Endothelial cell of umbilical vein (primary cell): ENCODE results near the gene KRTAP2-3. TPM values are rescaled to one million over a fixed set of nuclear protein-coding genes. Genes with fewer than 3 reads are reported as not detected.

Source experiments
- BruUV-seq: library from RNA; stranded (reverse); fragments of 400-500 nt; replicated peaks from 2 replicates; lab custom pipeline; 2021; lab: Mats Ljungman, UMichigan
- CTCF ChIA-PET: fragments of 300-600, 350-600 bp; sonication (Branson Sonifier 250); formaldehyde crosslinking; loops from one replicate; lab custom pipeline; 2021; ENCODE audit warnings: antibody characterized with exemption, inconsistent platforms; lab: Charles Lee
- POLR2A ChIA-PET: fragments of 300-600, 350-600 bp; sonication (Branson Sonifier 250); formaldehyde crosslinking; loops from one replicate; lab custom pipeline; 2021; ENCODE audit warnings: antibody characterized with exemption, inconsistent platforms; lab: Charles Lee
- DNase-seq: peaks from one replicate; pipeline ENCODE4 v3.0.0-alpha.2; 2011; ENCODE audit warnings: low read depth, low spot score
- FAIRE-seq: peaks from 2 replicates; lab custom pipeline; 2011; peaks lifted over from hg19 to GRCh38; lab: Jason Lieb, UNC
- H2AFZ ChIP-seq: 2 replicates; pipeline ENCODE4 v1.6.0; 2012; ENCODE audit warnings: low read depth, low read length, control low read depth, inconsistent platforms
- H3K27ac ChIP-seq: 2 replicates; pipeline ENCODE4 v1.5.1; 2011; ENCODE audit warnings: low read depth, mild to moderate bottlenecking, control low read depth, low read length, moderate library complexity; ENCODE audit not compliant: insufficient read depth
- H3K27me3 ChIP-seq, 2 experiments: 2 replicates each; pipeline versions ENCODE4 v1.6.0 to v1.6.1; 2011; ENCODE audit warnings: low read length in 2 of 2, mixed read lengths in 1 of 2; ENCODE audit not compliant: control insufficient read depth in 2 of 2, insufficient read depth in 2 of 2
- H3K36me3 ChIP-seq, 2 experiments: 2 replicates in 1 of 2; 3 replicates in 1 of 2; pipeline ENCODE4 v1.5.1; 2011; ENCODE audit warnings: low read length in 2 of 2, mild to moderate bottlenecking in 1 of 2, moderate library complexity in 1 of 2; ENCODE audit not compliant: control insufficient read depth in 2 of 2, insufficient read depth in 2 of 2; ENCODE audit errors: extremely low read depth in 1 of 2
- H3K4me1 ChIP-seq: 3 replicates; pipeline ENCODE4 v1.5.1; 2011; ENCODE audit warnings: mild to moderate bottlenecking, low read length; ENCODE audit not compliant: control insufficient read depth, insufficient read depth; ENCODE audit errors: extremely low read depth
- H3K4me2 ChIP-seq: 2 replicates; pipeline ENCODE4 v1.6.1; 2011; ENCODE audit warnings: low read length, control low read depth, mixed read lengths; ENCODE audit not compliant: insufficient read depth
- H3K4me3 ChIP-seq, 3 experiments: fragments of 200-600 bp in 1 of 3; sonication (generic), shearing (Covaris generic) in 1 of 3; replicated peaks in 1 of 3; 2 replicates each; pipeline ENCODE4 v1.5.1; 2011 to 2016; ENCODE audit warnings: control low read depth in 3 of 3, low read length in 3 of 3, mild to moderate bottlenecking in 2 of 3, inconsistent platforms in 1 of 3, low read depth in 1 of 3, moderate library complexity in 1 of 3; ENCODE audit not compliant: insufficient read depth in 1 of 3
- H3K79me2 ChIP-seq: 2 replicates; pipeline ENCODE4 v1.6.0; 2012; ENCODE audit warnings: low read length, inconsistent platforms; ENCODE audit not compliant: control insufficient read depth, insufficient read depth
- H3K9ac ChIP-seq: replicated peaks from 2 replicates; pipeline ENCODE3; 2011; ENCODE audit warnings: low read length, control low read depth; ENCODE audit not compliant: insufficient read depth; ENCODE audit errors: extremely low read depth
- H3K9me1 ChIP-seq: replicated peaks from 3 replicates; pipeline ENCODE4 v1.6.0; 2011; ENCODE audit warnings: mild to moderate bottlenecking, low read length; ENCODE audit not compliant: control insufficient read depth, insufficient read depth; ENCODE audit errors: extremely low read depth
- H3K9me3 ChIP-seq: replicated peaks from 2 replicates; pipeline ENCODE4 v1.5.1; 2012; ENCODE audit warnings: low read length, inconsistent platforms; ENCODE audit not compliant: control insufficient read depth, insufficient read depth
- H4K20me1 ChIP-seq: replicated peaks from 2 replicates; pipeline ENCODE3; 2011; ENCODE audit warnings: mild to moderate bottlenecking, low read length; ENCODE audit not compliant: control insufficient read depth, insufficient read depth; ENCODE audit errors: extremely low read depth
- EZH2 ChIP-seq: IDR thresholded peaks from 2 replicates; pipeline ENCODE4 v1.6.1; 2012; ENCODE audit warnings: borderline replicate concordance, low read depth, mild to moderate bottlenecking, moderate library complexity, low read length, inconsistent platforms; ENCODE audit not compliant: severe bottlenecking
- FOS ChIP-seq: IDR thresholded peaks from 2 replicates; pipeline ENCODE4 v1.6.1; 2011; ENCODE audit warnings: mild to moderate bottlenecking, low read length, moderate library complexity, borderline replicate concordance; ENCODE audit not compliant: insufficient read depth
- GATA2 ChIP-seq: IDR thresholded peaks from 2 replicates; pipeline ENCODE4 v1.7.0; 2011; ENCODE audit warnings: low read depth, mild to moderate bottlenecking, moderate library complexity, mixed read lengths, low read length; ENCODE audit not compliant: insufficient read length, insufficient read depth
- JUN ChIP-seq: IDR thresholded peaks from 2 replicates; pipeline ENCODE4 v1.6.1; 2011; ENCODE audit warnings: borderline replicate concordance, low read depth; ENCODE audit not compliant: insufficient read length, insufficient read depth
- MYC ChIP-seq: IDR thresholded peaks from one replicate; pipeline ENCODE4 v1.6.1; 2011; ENCODE audit warnings: mild to moderate bottlenecking, low read depth, low read length
- POLR2A ChIP-seq: IDR thresholded peaks from 2 replicates; pipeline ENCODE4 v1.6.1; 2012; ENCODE audit warnings: low read depth, mild to moderate bottlenecking, control low read depth, low read length
- POLR2AphosphoS5 ChIP-seq: IDR thresholded peaks from 2 replicates; pipeline ENCODE4 v1.6.1; 2012; ENCODE audit warnings: low read depth, mild to moderate bottlenecking, control low read depth, low read length, moderate library complexity; ENCODE audit not compliant: insufficient read depth
- dilution Hi-C: fragments of 300-500 bp; cut with MboI; formaldehyde crosslinking; loops from one replicate; pipeline ENCODE4 v1.15.0; 2019; ENCODE audit warnings: low sequenced_read_pairs; ENCODE audit not compliant: extremely low pct_ligation_motif_present
- intact Hi-C: fragments of 100-400 bp; cut with micrococcal nuclease; formaldehyde crosslinking; loops from one replicate; pipeline ENCODE4 v1.10.0; 2022
- polyA plus RNA-seq, 4 experiments: library from polyadenylated mRNA; depleted of rRNA in 3 of 4; stranded (reverse) in 3 of 4; unstranded in 1 of 4; fragments of >200 nt; gene quantifications; 2 replicates each; pipeline versions ENCODE4 v1.2.1 to v1.2.3, GENCODE V29; 2011 to 2012; ENCODE audit warnings: missing spikeins in 1 of 4
- total RNA-seq: library from RNA; stranded (reverse); gene quantifications from 2 replicates; pipeline ENCODE4 v1.2.3, GENCODE V29; 2021
- TF ChIP-seq, protein P1 (sequence below), 2 donors: IDR thresholded peaks; 1 replicate in 1 of 2; 2 replicates in 1 of 2; pipeline ENCODE4 v1.5.1; 2011; ENCODE audit warnings: low read length in 2 of 2, mild to moderate bottlenecking in 2 of 2, moderate library complexity in 2 of 2, control low read depth in 1 of 2, inconsistent platforms in 1 of 2, low read depth in 1 of 2; ENCODE audit not compliant: insufficient read depth in 1 of 2; ENCODE audit errors: extremely low read depth in 1 of 2
- TF ChIP-seq, protein P2 (sequence below): IDR thresholded peaks from 2 replicates; pipeline ENCODE4 v1.6.1; 2011; ENCODE audit not compliant: insufficient read depth, insufficient read length

KRTAP2-3 gene
- total and polyA plus RNA-seq, 2 donors (not counting 3 experiments of a cell fraction or from before 2014, with no cell fraction given) = not detected

DNA sequence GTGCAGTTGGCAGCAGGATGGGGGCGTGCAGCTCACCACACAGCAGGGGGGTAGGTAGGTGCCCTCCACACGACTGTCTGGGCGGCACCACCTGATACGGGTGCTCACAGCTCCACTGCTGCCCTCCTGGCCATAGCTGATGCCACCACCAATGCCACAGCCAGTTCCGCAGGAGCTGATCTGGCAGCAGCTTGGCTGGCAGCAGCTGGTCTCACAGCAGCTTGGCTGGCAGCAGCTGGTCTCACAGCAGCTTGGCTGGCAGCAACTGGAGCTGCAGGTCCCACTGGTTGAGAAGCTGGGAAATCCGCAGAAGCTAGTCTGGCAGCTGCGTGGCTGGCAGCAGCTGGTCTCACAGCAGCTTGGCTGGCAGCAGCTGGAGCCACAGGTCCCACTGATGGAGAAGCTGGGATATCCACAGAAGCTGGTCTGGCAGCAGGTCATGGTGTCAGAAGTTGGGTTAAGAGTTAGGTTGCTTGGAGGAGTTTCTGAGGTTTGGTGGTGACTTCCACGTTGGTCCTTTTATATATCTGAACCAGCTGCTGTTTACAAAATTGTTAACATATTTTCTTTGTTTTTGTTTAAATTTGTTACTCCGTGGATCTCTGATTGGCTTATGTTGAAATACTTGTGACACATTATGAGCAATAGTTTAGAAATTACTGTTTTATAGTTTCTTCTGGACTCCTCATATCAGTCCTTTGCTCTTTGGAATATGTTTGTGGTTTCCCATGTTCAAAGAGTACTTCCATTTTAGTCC lies 33.0 kb downstream of the KRTAP2-3 start, which contains the start of gene KRTAP1-5:
TSS of gene KRTAP1-5 (minus strand) at position 494 of the 757 bp plus-strand sequence. CDS start at position 441, 53 bp downstream.
- DNase-seq = no peak
- ChIA-PET POLR2A (no interaction called here), CTCF (no interaction called here)
- no peaks in the 10 kb centered on the region for H3K9me1 ChIP-seq
- no peaks in the 10 kb centered on the region for H4K20me1 ChIP-seq
- no peak for FAIRE-seq
- dilution Hi-C loops (no loop called here), intact Hi-C loops (loop anchor here (10.0 kb wide), 1 partner anchor 752 kb away; no protein-coding TSS in a partner anchor)
- no peak within 1 kb of the TSS for H3K27ac ChIP-seq
- no peak within 1 kb of the TSS for H2AFZ ChIP-seq
- no peak within 1 kb of the TSS for H3K9ac ChIP-seq
- H3K4me3 ChIP-seq = no peak within 1 kb of the TSS
- H3K79me2 ChIP-seq = no peaks in the 10 kb centered on the region
- TF ChIP-seq FOS = no peak
- no peak for TF ChIP-seq GATA2
- TF ChIP-seq JUN = no peak
- TF ChIP-seq, protein P1, sequence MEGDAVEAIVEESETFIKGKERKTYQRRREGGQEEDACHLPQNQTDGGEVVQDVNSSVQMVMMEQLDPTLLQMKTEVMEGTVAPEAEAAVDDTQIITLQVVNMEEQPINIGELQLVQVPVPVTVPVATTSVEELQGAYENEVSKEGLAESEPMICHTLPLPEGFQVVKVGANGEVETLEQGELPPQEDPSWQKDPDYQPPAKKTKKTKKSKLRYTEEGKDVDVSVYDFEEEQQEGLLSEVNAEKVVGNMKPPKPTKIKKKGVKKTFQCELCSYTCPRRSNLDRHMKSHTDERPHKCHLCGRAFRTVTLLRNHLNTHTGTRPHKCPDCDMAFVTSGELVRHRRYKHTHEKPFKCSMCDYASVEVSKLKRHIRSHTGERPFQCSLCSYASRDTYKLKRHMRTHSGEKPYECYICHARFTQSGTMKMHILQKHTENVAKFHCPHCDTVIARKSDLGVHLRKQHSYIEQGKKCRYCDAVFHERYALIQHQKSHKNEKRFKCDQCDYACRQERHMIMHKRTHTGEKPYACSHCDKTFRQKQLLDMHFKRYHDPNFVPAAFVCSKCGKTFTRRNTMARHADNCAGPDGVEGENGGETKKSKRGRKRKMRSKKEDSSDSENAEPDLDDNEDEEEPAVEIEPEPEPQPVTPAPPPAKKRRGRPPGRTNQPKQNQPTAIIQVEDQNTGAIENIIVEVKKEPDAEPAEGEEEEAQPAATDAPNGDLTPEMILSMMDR (IDR thresholded peaks at IDR 0.05; ENCODE audit: extremely low read depth in 1 of 2, insufficient read depth in 1 of 2, low read depth in 1 of 2, low read length in 2 of 2) = no peak
- TF ChIP-seq MYC = no peak
- no peak for TF ChIP-seq POLR2AphosphoS5
- TF ChIP-seq POLR2A = no peak
- TF ChIP-seq, protein P2, sequence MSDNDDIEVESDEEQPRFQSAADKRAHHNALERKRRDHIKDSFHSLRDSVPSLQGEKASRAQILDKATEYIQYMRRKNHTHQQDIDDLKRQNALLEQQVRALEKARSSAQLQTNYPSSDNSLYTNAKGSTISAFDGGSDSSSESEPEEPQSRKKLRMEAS = no peak
- no peak for TF ChIP-seq EZH2
- no peaks in the 10 kb centered on the region for H3K4me1 ChIP-seq
- H3K4me2 ChIP-seq = no peak within 1 kb of the TSS
- BruUV-seq = no TSS peak
- H3K36me3 ChIP-seq = no peaks in the 10 kb centered on the region
- H3K9me3 ChIP-seq = no peaks in the 10 kb centered on the region
- H3K27me3 ChIP-seq = peaks cover 2 to 4% of the 10 kb centered on the region in 2 experiments
